ENCODE measurements around the gene LCN12. TPM values are rescaled to one million over a fixed set of nuclear protein-coding genes. Genes with fewer than 3 reads are reported as not detected.

Gene LCN12
- total RNA-seq, 1 donor from 2014 or later: 2.9 TPM

GRCh38 chr9:136994888-136995230, 42.8 kb downstream of the LCN12 start:
- peaks cover 13% of the 10 kb centered on the region for H3K27me3 Mint-ChIP-seq (ENCODE audit: unreplicated experiment)
- peaks cover 8% of the 10 kb centered on the region for H3K9me3 Mint-ChIP-seq (ENCODE audit: unreplicated experiment)
- no peak overlapping the region for H3K4me3 Mint-ChIP-seq (ENCODE audit: unreplicated experiment)

GRCh38 chr9:136995362-136995761, 43.3 kb downstream of the LCN12 start:
- peaks cover 8% of the 10 kb centered on the region for H3K4me1 Mint-ChIP-seq (ENCODE audit: low read depth, unreplicated experiment)
- peaks cover 13% of the 10 kb centered on the region for H3K27me3 Mint-ChIP-seq (ENCODE audit: unreplicated experiment)
- no peak overlapping the region for H3K27ac Mint-ChIP-seq (ENCODE audit: unreplicated experiment)
- H3K36me3 Mint-ChIP-seq (ENCODE audit: unreplicated experiment): peaks cover 5% of the 10 kb centered on the region
- TF ChIP-seq CTCF (IDR thresholded peaks at IDR 0.05; ENCODE audit: partially characterized antibody, unreplicated experiment): no peak
- H3K4me3 Mint-ChIP-seq (ENCODE audit: unreplicated experiment): no peak overlapping the region
- no peak for DNase-seq
- H3K9me3 Mint-ChIP-seq (ENCODE audit: unreplicated experiment): peaks cover 8% of the 10 kb centered on the region

More at GRCh38 chr9:136994888-136995230, 42.8 kb downstream of the LCN12 start:
- Mint-ChIP-seq H3K36me3 (ENCODE audit: unreplicated experiment) (peaks cover 5% of the 10 kb centered on the region), H3K4me1 (ENCODE audit: low read depth, unreplicated experiment) (peaks cover 8% of the 10 kb centered on the region), H3K27ac (ENCODE audit: unreplicated experiment) (no peak overlapping the region)
- TF ChIP-seq CTCF (IDR thresholded peaks at IDR 0.05; ENCODE audit: partially characterized antibody, unreplicated experiment): no peak
- no peak for DNase-seq

GRCh38 chr9:136995772-136996311, 43.8 kb downstream of the LCN12 start:
- Mint-ChIP-seq H3K27ac (ENCODE audit: unreplicated experiment) (no peak overlapping the region), H3K4me1 (ENCODE audit: low read depth, unreplicated experiment) (peaks cover 6% of the 10 kb centered on the region), H3K27me3 (ENCODE audit: unreplicated experiment) (peaks cover 8% of the 10 kb centered on the region), H3K4me3 (ENCODE audit: unreplicated experiment) (no peak overlapping the region), H3K36me3 (ENCODE audit: unreplicated experiment) (peaks cover under 1% of the 10 kb centered on the region), H3K9me3 (ENCODE audit: unreplicated experiment) (peaks cover 5% of the 10 kb centered on the region)
- DNase-seq: no peak
- no peak for TF ChIP-seq CTCF (IDR thresholded peaks at IDR 0.05; ENCODE audit: partially characterized antibody, unreplicated experiment)

GRCh38 chr9:136996361-136997292, 44.6 kb downstream of the LCN12 start, which contains the start of gene CLIC3:
CLIC3 (minus strand) TSS chr9:136996568; CDS start chr9:136996543, 25 bp downstream.
- H3K4me3 Mint-ChIP-seq (ENCODE audit: unreplicated experiment): no peak within 1 kb of the TSS
- H3K27ac Mint-ChIP-seq (ENCODE audit: unreplicated experiment): no peak within 1 kb of the TSS
- H3K9me3 Mint-ChIP-seq (ENCODE audit: unreplicated experiment): peaks cover 5% of the 10 kb centered on the region
- peaks cover 3% of the 10 kb centered on the region for H3K27me3 Mint-ChIP-seq (ENCODE audit: unreplicated experiment)
- TF ChIP-seq CTCF (IDR thresholded peaks at IDR 0.05; ENCODE audit: partially characterized antibody, unreplicated experiment): no peak
- peaks cover 6% of the 10 kb centered on the region for H3K4me1 Mint-ChIP-seq (ENCODE audit: low read depth, unreplicated experiment)
- no peak for DNase-seq
- H3K36me3 Mint-ChIP-seq (ENCODE audit: unreplicated experiment): no peaks in the 10 kb centered on the region

GRCh38 chr9:136997371-136997770, 45.3 kb downstream of the LCN12 start:
- Mint-ChIP-seq H3K27me3 (ENCODE audit: unreplicated experiment) (peaks cover 3% of the 10 kb centered on the region), H3K36me3 (ENCODE audit: unreplicated experiment) (no peaks in the 10 kb centered on the region), H3K4me3 (ENCODE audit: unreplicated experiment) (no peak overlapping the region), H3K27ac (ENCODE audit: unreplicated experiment) (no peak overlapping the region), H3K4me1 (ENCODE audit: low read depth, unreplicated experiment) (peaks cover 6% of the 10 kb centered on the region), H3K9me3 (ENCODE audit: unreplicated experiment) (peaks cover 5% of the 10 kb centered on the region)
- no peak for TF ChIP-seq CTCF (IDR thresholded peaks at IDR 0.05; ENCODE audit: partially characterized antibody, unreplicated experiment)
- no peak for DNase-seq

All from glutamatergic neuron (in vitro differentiated cells).